Measurements from ENCODE around the gene SART1. TPM values are rescaled to one million over a fixed set of nuclear protein-coding genes. Genes with fewer than 3 reads are reported as not detected.

Gene SART1
- total RNA-seq, 1 donor from 2014 or later: 26.0 TPM

DNA sequence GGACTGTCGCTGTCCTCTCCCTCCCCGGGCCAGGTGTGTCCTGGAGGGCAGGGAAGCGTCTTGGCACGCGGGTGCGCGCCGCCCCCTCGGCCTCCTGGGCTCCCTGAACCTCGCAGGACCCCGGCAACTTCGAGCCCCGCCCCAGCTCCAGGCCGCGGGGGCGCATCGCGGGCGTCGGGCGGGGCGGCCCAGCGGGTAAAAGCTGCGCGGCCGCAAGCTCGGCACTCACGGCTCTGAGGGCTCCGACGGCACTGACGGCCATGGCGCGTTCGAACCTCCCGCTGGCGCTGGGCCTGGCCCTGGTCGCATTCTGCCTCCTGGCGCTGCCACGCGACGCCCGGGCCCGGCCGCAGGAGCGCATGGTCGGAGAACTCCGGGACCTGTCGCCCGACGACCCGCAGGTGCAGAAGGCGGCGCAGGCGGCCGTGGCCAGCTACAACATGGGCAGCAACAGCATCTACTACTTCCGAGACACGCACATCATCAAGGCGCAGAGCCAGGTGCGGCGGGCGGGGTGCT, 50.3 kb downstream of the SART1 start, which contains the start of gene CST6:
Gene CST6, plus strand, starts transcription at position 224 of the 519 bp plus-strand sequence. Its CDS starts 37 bp downstream, at position 261.
- no peak for TF ChIP-seq POLR2A (IDR thresholded peaks at IDR 0.05)
- TF ChIP-seq POLR2AphosphoS5 (IDR thresholded peaks at IDR 0.05; ENCODE audit: insufficient read depth in 1 of 2, low read depth in 1 of 2): no peak
- TF ChIP-seq, protein P1, sequence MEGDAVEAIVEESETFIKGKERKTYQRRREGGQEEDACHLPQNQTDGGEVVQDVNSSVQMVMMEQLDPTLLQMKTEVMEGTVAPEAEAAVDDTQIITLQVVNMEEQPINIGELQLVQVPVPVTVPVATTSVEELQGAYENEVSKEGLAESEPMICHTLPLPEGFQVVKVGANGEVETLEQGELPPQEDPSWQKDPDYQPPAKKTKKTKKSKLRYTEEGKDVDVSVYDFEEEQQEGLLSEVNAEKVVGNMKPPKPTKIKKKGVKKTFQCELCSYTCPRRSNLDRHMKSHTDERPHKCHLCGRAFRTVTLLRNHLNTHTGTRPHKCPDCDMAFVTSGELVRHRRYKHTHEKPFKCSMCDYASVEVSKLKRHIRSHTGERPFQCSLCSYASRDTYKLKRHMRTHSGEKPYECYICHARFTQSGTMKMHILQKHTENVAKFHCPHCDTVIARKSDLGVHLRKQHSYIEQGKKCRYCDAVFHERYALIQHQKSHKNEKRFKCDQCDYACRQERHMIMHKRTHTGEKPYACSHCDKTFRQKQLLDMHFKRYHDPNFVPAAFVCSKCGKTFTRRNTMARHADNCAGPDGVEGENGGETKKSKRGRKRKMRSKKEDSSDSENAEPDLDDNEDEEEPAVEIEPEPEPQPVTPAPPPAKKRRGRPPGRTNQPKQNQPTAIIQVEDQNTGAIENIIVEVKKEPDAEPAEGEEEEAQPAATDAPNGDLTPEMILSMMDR (IDR thresholded peaks at IDR 0.05): no peak
- peak within 1 kb of the TSS; percentile 17 to 41 for H3K4me3 ChIP-seq

DNA sequence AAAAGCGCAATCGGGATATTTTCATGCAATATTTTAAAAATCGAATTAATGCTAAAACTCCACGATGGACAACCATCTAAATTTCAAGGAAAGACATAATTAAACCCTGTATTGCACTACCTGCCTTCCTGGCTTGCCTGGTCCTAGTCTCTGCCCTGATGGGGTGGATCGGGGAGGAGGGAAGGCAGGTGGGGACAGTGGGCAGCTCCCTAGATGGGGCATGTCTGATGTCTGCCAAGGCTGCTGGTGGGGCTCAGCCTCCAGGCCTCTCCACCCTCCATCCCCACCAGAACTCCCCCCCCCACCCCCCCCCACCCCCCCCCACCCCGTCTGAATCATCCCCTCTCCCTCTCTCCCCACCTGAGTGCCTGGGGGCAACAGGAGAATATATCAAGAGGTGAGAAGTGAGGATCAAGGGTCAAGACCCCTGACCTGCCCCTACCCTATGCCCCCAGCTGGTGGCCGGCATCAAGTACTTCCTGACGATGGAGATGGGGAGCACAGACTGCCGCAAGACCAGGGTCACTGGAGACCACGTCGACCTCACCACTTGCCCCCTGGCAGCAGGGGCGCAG, 50.9 kb downstream of the SART1 start:
- Histone ChIP-seq H3K4me1 (peaks cover 11% of the 10 kb centered on the region), H3K9me3 (no peaks in the 10 kb centered on the region), H3K27ac (no peak overlapping the region), H3K36me3 (no peaks in the 10 kb centered on the region), H3K27me3 (no peaks in the 10 kb centered on the region), H3K4me3 (peak overlapping the region; percentile 17 to 41)
- no peak for DNase-seq (ENCODE audit: extremely low spot score in 2 of 2)
- TF ChIP-seq POLR2A (IDR thresholded peaks at IDR 0.05) (no peak), POLR2AphosphoS5 (IDR thresholded peaks at IDR 0.05; ENCODE audit: insufficient read depth in 1 of 2, low read depth in 1 of 2) (no peak)
- TF ChIP-seq, protein P1 (IDR thresholded peaks at IDR 0.05): no peak
- intact Hi-C loops (cut with DNase I): no loop called here

More for the DNA sequence above, 50.3 kb downstream of the SART1 start, which contains the start of gene CST6:
- Histone ChIP-seq H3K27me3 (no peaks in the 10 kb centered on the region), H3K4me1 (peaks cover 11% of the 10 kb centered on the region), H3K36me3 (no peaks in the 10 kb centered on the region), H3K27ac (no peak within 1 kb of the TSS), H3K9me3 (no peaks in the 10 kb centered on the region)
- intact Hi-C loops (cut with DNase I): no loop called here
- no peak for DNase-seq (ENCODE audit: extremely low spot score in 2 of 2)

DNA sequence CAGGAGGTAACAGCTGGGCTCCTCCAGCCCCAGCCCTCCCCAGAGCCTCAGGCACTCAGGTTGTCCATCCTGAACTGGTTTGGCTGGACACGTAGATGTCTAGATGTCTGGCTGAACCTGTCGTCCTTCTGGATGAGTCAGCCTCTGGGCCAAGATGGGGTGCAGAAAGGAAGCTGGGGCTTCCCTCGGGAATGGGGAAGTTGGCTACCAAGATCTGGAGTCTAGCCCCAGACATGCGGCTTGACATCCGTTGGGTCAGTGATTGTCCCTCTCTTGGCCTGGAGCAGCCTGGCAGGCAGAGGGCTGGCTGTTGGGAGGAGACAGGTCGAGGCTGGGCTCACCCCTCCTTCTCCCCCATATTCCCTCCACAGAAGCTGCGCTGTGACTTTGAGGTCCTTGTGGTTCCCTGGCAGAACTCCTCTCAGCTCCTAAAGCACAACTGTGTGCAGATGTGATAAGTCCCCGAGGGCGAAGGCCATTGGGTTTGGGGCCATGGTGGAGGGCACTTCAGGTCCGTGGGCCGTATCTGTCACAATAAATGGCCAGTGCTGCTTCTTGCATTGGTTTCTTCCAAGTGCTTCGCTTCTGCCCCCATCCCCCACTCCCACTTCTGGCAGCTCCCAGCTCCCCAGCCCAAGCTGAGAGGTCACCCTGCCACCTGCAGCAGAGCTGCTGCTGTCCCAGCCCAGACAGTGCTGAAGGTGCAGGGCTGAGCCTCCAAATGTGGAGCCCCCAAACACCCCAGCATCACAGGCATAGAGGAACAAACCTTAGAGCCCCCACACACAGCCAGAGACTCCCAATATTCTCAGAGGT, 51.6 kb downstream of the SART1 start:
- no peaks in the 10 kb centered on the region for H3K36me3 ChIP-seq
- no peak for DNase-seq (ENCODE audit: extremely low spot score in 2 of 2)
- H3K27me3 ChIP-seq: no peaks in the 10 kb centered on the region
- H3K4me3 ChIP-seq: peak overlapping the region in 1 of 2 donors; percentile 17
- TF ChIP-seq POLR2AphosphoS5 (IDR thresholded peaks at IDR 0.05; ENCODE audit: insufficient read depth in 1 of 2, low read depth in 1 of 2) (no peak), POLR2A (IDR thresholded peaks at IDR 0.05) (no peak)
- TF ChIP-seq, protein P1 (IDR thresholded peaks at IDR 0.05): no peak
- H3K4me1 ChIP-seq: peaks cover 11% of the 10 kb centered on the region
- H3K9me3 ChIP-seq: no peaks in the 10 kb centered on the region
- H3K27ac ChIP-seq: no peak overlapping the region
- intact Hi-C loops (cut with DNase I): no loop called here

DNA sequence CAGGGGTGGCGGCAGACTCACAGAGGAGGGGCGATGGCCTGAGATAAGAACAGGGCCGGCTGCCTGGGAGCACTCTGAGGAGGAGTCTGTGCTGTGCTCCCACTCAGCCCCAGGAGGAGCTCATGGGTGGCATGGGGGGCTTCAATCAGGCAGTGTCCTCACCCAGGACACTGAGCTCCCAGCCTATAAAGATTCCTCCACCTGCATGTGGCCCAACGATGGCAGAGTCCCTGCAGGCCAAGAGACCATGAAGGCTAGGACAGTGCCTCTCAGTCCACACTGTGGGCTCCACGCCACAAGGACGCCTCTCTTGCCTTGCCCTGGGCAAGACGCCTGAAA, 52.2 kb downstream of the SART1 start:
- Histone ChIP-seq H3K9me3 (no peaks in the 10 kb centered on the region), H3K4me1 (peaks cover 11% of the 10 kb centered on the region), H3K27me3 (no peaks in the 10 kb centered on the region), H3K36me3 (no peaks in the 10 kb centered on the region), H3K27ac (no peak overlapping the region), H3K4me3 (no peak overlapping the region)
- TF ChIP-seq, protein P1 (IDR thresholded peaks at IDR 0.05): no peak
- no peak for TF ChIP-seq POLR2AphosphoS5 (IDR thresholded peaks at IDR 0.05; ENCODE audit: insufficient read depth in 1 of 2, low read depth in 1 of 2)
- intact Hi-C loops (cut with DNase I): no loop called here
- no peak for DNase-seq (ENCODE audit: extremely low spot score in 2 of 2)
